SK-N-SH (cell line): ENCODE data around the gene TIMM22.

ENCODE experiments used
- EP300 ChIP-seq, 2 experiments: IDR thresholded peaks; 2 replicates each; pipeline versions ENCODE4 v1.4.0 to v1.6.1; 2012; ENCODE audit warnings: borderline replicate concordance in 1 of 2, low read depth in 1 of 2, low read length in 1 of 2
- GABPA ChIP-seq: IDR thresholded peaks from 2 replicates; pipeline ENCODE4 v1.4.0; 2012; ENCODE audit warnings: low read depth, mild to moderate bottlenecking
- POLR2AphosphoS5 ChIP-seq: IDR thresholded peaks from 2 replicates; pipeline ENCODE4 v1.6.1; 2012; ENCODE audit warnings: low read depth, low read length
- YY1 ChIP-seq: IDR thresholded peaks from 2 replicates; pipeline ENCODE4 v1.4.0; 2012; ENCODE audit warnings: low read depth, mild to moderate bottlenecking
- TF ChIP-seq, protein P1 (sequence below): fragments of 200-600 bp; sonication (generic); IDR thresholded peaks from 2 replicates; pipeline ENCODE4 v1.6.1; 2017; ENCODE audit warnings: antibody characterized with exemption, mild to moderate bottlenecking, moderate library complexity
- TF ChIP-seq, protein P2 (sequence below): IDR thresholded peaks from 2 replicates; pipeline ENCODE4; 2012
- TF ChIP-seq, protein P3 (sequence below): fragments of 150-350 bp; IDR thresholded peaks from 2 replicates; pipeline ENCODE4 v1.6.1; 2017; ENCODE audit warnings: antibody characterized with exemption, low read length, low read depth, borderline replicate concordance
- TF ChIP-seq, protein P4 (sequence below): IDR thresholded peaks from 2 replicates; pipeline ENCODE4 v1.4.0; 2012; ENCODE audit warnings: low read depth, borderline replicate concordance

DNA sequence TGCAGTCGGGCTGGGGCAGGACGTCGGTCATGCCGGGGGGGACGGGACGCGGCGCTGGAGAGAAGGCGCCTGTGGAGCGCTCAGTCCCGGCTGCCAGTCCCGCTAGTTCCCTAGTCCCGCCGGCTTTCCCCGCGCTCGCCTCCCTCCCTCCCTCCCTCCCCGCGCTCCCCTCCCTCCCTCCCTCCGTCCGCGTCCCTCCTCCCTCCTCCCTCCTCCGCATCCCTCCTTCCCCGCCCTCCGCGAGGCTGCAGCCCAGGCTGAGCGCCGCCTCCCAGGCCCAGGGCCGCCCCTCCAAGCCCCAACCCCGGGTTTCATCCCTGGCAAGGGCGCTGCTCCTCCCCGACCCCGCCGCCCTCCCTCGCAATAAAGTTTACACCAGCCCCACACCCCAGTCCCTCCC is 34.8 kb downstream of the TIMM22 start:
- TF ChIP-seq, protein P1, sequence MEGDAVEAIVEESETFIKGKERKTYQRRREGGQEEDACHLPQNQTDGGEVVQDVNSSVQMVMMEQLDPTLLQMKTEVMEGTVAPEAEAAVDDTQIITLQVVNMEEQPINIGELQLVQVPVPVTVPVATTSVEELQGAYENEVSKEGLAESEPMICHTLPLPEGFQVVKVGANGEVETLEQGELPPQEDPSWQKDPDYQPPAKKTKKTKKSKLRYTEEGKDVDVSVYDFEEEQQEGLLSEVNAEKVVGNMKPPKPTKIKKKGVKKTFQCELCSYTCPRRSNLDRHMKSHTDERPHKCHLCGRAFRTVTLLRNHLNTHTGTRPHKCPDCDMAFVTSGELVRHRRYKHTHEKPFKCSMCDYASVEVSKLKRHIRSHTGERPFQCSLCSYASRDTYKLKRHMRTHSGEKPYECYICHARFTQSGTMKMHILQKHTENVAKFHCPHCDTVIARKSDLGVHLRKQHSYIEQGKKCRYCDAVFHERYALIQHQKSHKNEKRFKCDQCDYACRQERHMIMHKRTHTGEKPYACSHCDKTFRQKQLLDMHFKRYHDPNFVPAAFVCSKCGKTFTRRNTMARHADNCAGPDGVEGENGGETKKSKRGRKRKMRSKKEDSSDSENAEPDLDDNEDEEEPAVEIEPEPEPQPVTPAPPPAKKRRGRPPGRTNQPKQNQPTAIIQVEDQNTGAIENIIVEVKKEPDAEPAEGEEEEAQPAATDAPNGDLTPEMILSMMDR = no peak
- TF ChIP-seq, protein P2, sequence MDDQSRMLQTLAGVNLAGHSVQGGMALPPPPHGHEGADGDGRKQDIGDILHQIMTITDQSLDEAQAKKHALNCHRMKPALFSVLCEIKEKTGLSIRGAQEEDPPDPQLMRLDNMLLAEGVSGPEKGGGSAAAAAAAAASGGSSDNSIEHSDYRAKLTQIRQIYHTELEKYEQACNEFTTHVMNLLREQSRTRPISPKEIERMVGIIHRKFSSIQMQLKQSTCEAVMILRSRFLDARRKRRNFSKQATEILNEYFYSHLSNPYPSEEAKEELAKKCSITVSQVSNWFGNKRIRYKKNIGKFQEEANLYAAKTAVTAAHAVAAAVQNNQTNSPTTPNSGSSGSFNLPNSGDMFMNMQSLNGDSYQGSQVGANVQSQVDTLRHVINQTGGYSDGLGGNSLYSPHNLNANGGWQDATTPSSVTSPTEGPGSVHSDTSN = no peak
- TF ChIP-seq, protein P3, sequence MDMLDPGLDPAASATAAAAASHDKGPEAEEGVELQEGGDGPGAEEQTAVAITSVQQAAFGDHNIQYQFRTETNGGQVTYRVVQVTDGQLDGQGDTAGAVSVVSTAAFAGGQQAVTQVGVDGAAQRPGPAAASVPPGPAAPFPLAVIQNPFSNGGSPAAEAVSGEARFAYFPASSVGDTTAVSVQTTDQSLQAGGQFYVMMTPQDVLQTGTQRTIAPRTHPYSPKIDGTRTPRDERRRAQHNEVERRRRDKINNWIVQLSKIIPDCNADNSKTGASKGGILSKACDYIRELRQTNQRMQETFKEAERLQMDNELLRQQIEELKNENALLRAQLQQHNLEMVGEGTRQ = no peak
- no peak for TF ChIP-seq GABPA
- TF ChIP-seq EP300 (IDR thresholded peaks at IDR 0.05; ENCODE audit: borderline replicate concordance in 1 of 2, low read depth in 1 of 2, low read length in 1 of 2) = no peak
- TF ChIP-seq POLR2AphosphoS5 = no peak
- no peak for TF ChIP-seq YY1
- TF ChIP-seq, protein P4, sequence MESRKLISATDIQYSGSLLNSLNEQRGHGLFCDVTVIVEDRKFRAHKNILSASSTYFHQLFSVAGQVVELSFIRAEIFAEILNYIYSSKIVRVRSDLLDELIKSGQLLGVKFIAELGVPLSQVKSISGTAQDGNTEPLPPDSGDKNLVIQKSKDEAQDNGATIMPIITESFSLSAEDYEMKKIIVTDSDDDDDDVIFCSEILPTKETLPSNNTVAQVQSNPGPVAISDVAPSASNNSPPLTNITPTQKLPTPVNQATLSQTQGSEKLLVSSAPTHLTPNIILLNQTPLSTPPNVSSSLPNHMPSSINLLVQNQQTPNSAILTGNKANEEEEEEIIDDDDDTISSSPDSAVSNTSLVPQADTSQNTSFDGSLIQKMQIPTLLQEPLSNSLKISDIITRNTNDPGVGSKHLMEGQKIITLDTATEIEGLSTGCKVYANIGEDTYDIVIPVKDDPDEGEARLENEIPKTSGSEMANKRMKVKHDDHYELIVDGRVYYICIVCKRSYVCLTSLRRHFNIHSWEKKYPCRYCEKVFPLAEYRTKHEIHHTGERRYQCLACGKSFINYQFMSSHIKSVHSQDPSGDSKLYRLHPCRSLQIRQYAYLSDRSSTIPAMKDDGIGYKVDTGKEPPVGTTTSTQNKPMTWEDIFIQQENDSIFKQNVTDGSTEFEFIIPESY = no peak
